ENCODE results near the gene TRAF3. TPM values are rescaled to one million over a fixed set of nuclear protein-coding genes. Genes with fewer than 3 reads are reported as not detected.
A peak's percentile ranks its signal among the peaks of the same experiment; 100 is the strongest.

TRAF3 gene
- total RNA-seq, 1 donor from 2014 or later, result 25.9 TPM

DNA sequence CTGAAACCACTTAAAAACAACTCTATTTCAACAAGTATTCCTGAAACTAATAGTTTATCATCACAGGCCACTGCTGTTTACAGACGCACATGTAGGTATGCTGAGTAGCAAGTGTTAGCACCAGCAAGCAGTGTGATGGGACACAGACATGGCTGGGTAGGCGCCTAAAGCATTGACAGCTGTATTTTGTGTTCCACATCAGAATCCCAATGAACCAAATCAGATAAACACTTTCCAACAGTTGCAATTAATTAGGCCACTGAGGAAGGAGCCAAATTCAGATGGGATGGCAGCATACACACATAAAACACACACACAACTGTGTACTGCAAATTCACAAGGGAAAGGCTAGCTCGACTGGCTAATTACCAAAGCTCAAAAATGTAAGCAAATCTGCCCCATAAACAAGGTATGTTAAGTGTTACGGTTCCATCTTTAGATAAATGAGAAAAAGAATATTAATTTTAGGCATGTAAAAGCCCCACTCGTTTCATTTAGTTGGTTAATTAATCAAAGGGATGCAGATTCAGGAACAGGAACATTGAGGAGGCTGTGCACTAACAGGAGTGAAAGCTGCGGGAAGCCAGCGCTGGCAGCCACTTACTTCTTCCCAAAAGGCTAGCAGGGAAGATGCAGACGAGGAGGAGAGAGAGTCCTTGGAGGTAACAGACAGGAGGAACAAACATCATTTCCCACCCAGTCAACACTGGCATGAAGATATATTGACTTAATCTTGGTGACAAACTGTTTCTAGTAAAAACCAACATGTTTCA lies 178.6 kb downstream of the TRAF3 start:
- H2AFZ ChIP-seq (ENCODE audit: low read depth, low read length), result no peak overlapping the region
- no peak overlapping the region for H3K4me3 ChIP-seq (ENCODE audit: insufficient read depth, low read depth, low read length)
- H3K9ac ChIP-seq (ENCODE audit: low read length), result no peak overlapping the region
- Mint-ChIP-seq H3K4me3 (ENCODE audit: unreplicated experiment) (no peak overlapping the region), H3K4me1 (ENCODE audit: low read depth, unreplicated experiment) (peaks cover 7% of the 10 kb centered on the region), H3K27me3 (ENCODE audit: low read depth, unreplicated experiment) (no peaks in the 10 kb centered on the region), H3K36me3 (ENCODE audit: low read depth, unreplicated experiment) (peaks cover 22% of the 10 kb centered on the region), H3K9me3 (ENCODE audit: unreplicated experiment) (no peaks in the 10 kb centered on the region), H3K27ac (ENCODE audit: unreplicated experiment) (no peak overlapping the region)
- TF ChIP-seq, protein P1, sequence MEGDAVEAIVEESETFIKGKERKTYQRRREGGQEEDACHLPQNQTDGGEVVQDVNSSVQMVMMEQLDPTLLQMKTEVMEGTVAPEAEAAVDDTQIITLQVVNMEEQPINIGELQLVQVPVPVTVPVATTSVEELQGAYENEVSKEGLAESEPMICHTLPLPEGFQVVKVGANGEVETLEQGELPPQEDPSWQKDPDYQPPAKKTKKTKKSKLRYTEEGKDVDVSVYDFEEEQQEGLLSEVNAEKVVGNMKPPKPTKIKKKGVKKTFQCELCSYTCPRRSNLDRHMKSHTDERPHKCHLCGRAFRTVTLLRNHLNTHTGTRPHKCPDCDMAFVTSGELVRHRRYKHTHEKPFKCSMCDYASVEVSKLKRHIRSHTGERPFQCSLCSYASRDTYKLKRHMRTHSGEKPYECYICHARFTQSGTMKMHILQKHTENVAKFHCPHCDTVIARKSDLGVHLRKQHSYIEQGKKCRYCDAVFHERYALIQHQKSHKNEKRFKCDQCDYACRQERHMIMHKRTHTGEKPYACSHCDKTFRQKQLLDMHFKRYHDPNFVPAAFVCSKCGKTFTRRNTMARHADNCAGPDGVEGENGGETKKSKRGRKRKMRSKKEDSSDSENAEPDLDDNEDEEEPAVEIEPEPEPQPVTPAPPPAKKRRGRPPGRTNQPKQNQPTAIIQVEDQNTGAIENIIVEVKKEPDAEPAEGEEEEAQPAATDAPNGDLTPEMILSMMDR (IDR thresholded peaks at IDR 0.05; ENCODE audit: insufficient read depth, low read depth, low read length), result no peak
- TF ChIP-seq EZH2 (IDR thresholded peaks at IDR 0.05; ENCODE audit: insufficient read depth, low read length), result no peak
- H3K4me2 ChIP-seq (ENCODE audit: low read length), result no peak overlapping the region
- FAIRE-seq, result no peak
- H3K36me3 ChIP-seq (ENCODE audit: insufficient read depth, low read length), result peaks cover 62% of the 10 kb centered on the region
- no peaks in the 10 kb centered on the region for H3K27me3 ChIP-seq (ENCODE audit: insufficient read depth, low read length)
- no peaks in the 10 kb centered on the region for H3K79me2 ChIP-seq (ENCODE audit: insufficient read depth, low read length)
- H3K9me3 ChIP-seq (ENCODE audit: insufficient read depth, low read depth, low read length), result no peaks in the 10 kb centered on the region
- peaks cover 14% of the 10 kb centered on the region for H3K4me1 ChIP-seq (ENCODE audit: insufficient read depth, low read length)
- no peak overlapping the region for H3K27ac ChIP-seq (ENCODE audit: low read depth, low read length)
- DNase-seq (ENCODE audit: low read depth), result no peak
- H4K20me1 ChIP-seq (ENCODE audit: insufficient read depth, low read length), result peaks cover 60% of the 10 kb centered on the region

DNA sequence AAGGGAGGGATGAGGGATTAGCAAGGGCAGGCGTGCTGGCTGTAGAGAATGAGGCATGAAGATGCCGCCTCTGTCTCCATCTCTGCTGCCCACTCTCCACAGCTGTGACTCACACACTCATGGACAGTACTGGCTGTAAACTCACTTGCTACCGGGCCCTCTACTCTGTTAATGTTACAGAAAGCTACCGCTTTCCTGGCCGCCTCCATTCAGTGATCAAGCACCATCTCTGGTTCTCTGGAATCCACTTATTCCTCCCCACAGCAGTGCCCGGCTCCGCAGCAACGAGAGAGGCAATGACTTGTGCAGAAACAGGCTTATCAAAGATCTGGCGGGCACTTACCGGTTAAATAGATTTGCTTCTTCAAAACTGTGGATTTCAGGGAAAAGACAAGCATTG lies 180.0 kb downstream of the TRAF3 start:
- H3K36me3 Mint-ChIP-seq (ENCODE audit: low read depth, unreplicated experiment), result peaks cover 21% of the 10 kb centered on the region
- H3K4me1 Mint-ChIP-seq (ENCODE audit: low read depth, unreplicated experiment), result no peaks in the 10 kb centered on the region
- H3K36me3 ChIP-seq (ENCODE audit: insufficient read depth, low read length), result peaks cover 64% of the 10 kb centered on the region

More for the DNA sequence above, 180.0 kb downstream of the TRAF3 start:
- peaks cover 5% of the 10 kb centered on the region for H3K4me1 ChIP-seq (ENCODE audit: insufficient read depth, low read length)
- H3K9ac ChIP-seq (ENCODE audit: low read length), result no peak overlapping the region
- no peaks in the 10 kb centered on the region for H3K27me3 ChIP-seq (ENCODE audit: insufficient read depth, low read length)
- no peaks in the 10 kb centered on the region for H3K27me3 Mint-ChIP-seq (ENCODE audit: low read depth, unreplicated experiment)
- H3K4me3 ChIP-seq (ENCODE audit: insufficient read depth, low read depth, low read length), result no peak overlapping the region
- FAIRE-seq, result no peak
- no peak overlapping the region for H3K4me2 ChIP-seq (ENCODE audit: low read length)
- peaks cover 49% of the 10 kb centered on the region for H4K20me1 ChIP-seq (ENCODE audit: insufficient read depth, low read length)
- no peaks in the 10 kb centered on the region for H3K9me3 ChIP-seq (ENCODE audit: insufficient read depth, low read depth, low read length)
- H3K79me2 ChIP-seq (ENCODE audit: insufficient read depth, low read length), result no peaks in the 10 kb centered on the region
- DNase-seq (ENCODE audit: low read depth), result peak; percentile 51
- H3K27ac Mint-ChIP-seq (ENCODE audit: unreplicated experiment), result no peak overlapping the region
- TF ChIP-seq, protein P1 (IDR thresholded peaks at IDR 0.05; ENCODE audit: insufficient read depth, low read depth, low read length), result no peak
- no peak for TF ChIP-seq EZH2 (IDR thresholded peaks at IDR 0.05; ENCODE audit: insufficient read depth, low read length)
- H3K27ac ChIP-seq (ENCODE audit: low read depth, low read length), result no peak overlapping the region
- H3K4me3 Mint-ChIP-seq (ENCODE audit: unreplicated experiment), result no peak overlapping the region
- no peaks in the 10 kb centered on the region for H3K9me3 Mint-ChIP-seq (ENCODE audit: unreplicated experiment)
- H2AFZ ChIP-seq (ENCODE audit: low read depth, low read length), result no peak overlapping the region

Data from astrocyte (in vitro differentiated cells and primary cell).